HG03460 (cell line): ENCODE results near the gene NOS2.
"Not testable (repeated sequence)": the region's sequence is repeated elsewhere in the genome, so short reads cannot be mapped to it uniquely, and the experiment has no call there.

Experiments
- ATAC-seq: cut with Tn5 transposase; IDR thresholded peaks from one replicate; pipeline ENCODE4 v1.9.1; 2021; ENCODE audit not compliant: unreplicated experiment

NOS2 gene

GRCh38 chr17:27733773-27734172, 66.6 kb downstream of the NOS2 start:
- no peak for ATAC-seq

- ATAC-seq: not testable (repeated sequence)
These were observed 67.6 kb downstream of the NOS2 start for GRCh38 chr17:27732746-27733145.

DNA sequence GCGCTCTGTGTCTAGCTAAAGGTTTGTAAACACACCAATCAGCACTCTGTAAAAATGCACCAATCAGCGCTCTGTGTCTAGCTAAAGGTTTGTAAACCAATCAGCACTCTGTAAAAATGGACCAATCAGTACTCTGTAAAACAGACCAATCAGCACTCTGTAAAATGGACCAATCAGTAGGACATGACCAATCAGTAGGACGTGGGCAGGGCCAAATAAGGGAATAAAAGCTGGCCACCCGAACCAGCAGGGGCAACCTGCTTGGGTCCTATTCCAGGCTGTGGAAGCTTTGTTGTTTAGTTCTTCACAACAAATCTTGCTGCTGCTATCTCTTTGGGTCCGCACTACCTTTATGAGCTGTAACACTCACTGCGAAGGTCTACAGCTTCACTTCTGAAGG, 74.3 kb downstream of the NOS2 start:
- not testable (repeated sequence) for ATAC-seq

- no peak for ATAC-seq
These were observed 78.5 kb downstream of the NOS2 start for GRCh38 chr17:27721797-27722196.
